ENCODE results near the gene KLF17. TPM values are rescaled to one million over a fixed set of nuclear protein-coding genes. Genes with fewer than 3 reads are reported as not detected.

The KLF17 gene
- total and polyA plus RNA-seq, 10 donors = 0.26 TPM; not detected in 9

DNA sequence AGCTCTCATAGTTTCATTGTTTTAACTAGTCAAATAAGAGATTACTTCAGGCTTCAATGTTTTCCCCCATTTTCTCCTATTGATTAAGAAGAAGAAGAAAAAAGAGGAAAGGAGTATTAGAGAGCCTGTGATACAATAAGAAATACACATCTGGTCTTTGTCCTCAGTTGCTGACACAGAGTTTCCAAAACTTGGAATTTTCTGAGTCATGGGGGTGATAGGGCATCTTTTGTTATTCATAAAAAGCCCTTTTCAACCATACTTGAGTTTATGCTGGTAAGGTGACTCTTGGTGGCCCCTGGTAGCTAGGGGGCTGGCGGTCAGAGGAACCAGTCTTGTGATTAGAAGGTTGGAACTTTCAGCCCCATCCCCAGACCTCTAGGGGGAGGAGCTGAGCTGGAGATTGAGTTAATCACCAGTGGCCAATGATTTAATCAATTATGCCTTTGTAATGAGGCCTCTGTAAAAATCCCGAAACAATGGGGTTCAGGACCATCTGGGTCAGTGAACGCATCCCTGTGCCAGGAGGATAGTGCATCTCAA lies 51.7 kb downstream of the KLF17 start:
- H3K36me3 ChIP-seq = no peaks in the 10 kb centered on the region
- 90 to 100% (median 97%) methylated on average over 3 of the region's 3 CpGs for WGBS, 5 donors
- no peak overlapping the region for H3K4me3 ChIP-seq
- intact Hi-C loops (cut with DNase I; ENCODE audit: low total_unique reads) = no loop called here
- TF ChIP-seq POLR2A (IDR thresholded peaks at IDR 0.05) (no peak), POLR2AphosphoS5 (IDR thresholded peaks at IDR 0.05) (no peak)
- TF ChIP-seq, protein P1, sequence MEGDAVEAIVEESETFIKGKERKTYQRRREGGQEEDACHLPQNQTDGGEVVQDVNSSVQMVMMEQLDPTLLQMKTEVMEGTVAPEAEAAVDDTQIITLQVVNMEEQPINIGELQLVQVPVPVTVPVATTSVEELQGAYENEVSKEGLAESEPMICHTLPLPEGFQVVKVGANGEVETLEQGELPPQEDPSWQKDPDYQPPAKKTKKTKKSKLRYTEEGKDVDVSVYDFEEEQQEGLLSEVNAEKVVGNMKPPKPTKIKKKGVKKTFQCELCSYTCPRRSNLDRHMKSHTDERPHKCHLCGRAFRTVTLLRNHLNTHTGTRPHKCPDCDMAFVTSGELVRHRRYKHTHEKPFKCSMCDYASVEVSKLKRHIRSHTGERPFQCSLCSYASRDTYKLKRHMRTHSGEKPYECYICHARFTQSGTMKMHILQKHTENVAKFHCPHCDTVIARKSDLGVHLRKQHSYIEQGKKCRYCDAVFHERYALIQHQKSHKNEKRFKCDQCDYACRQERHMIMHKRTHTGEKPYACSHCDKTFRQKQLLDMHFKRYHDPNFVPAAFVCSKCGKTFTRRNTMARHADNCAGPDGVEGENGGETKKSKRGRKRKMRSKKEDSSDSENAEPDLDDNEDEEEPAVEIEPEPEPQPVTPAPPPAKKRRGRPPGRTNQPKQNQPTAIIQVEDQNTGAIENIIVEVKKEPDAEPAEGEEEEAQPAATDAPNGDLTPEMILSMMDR (IDR thresholded peaks at IDR 0.05 in 8 of 11, conservative IDR thresholded peaks at IDR 0.05 in 3 of 11) = no peak
- DNase-seq = no peak
- peaks cover 0 to 32% (median 20%) of the 10 kb centered on the region in 8 donors for H3K9me3 ChIP-seq
- no peaks in the 10 kb centered on the region for H3K4me1 ChIP-seq
- H3K27me3 ChIP-seq (replicated peaks in 1 of 7) = peaks cover 0 to 38% (median 0%) of the 10 kb centered on the region in 7 donors
- no peak overlapping the region for H3K27ac ChIP-seq

DNA sequence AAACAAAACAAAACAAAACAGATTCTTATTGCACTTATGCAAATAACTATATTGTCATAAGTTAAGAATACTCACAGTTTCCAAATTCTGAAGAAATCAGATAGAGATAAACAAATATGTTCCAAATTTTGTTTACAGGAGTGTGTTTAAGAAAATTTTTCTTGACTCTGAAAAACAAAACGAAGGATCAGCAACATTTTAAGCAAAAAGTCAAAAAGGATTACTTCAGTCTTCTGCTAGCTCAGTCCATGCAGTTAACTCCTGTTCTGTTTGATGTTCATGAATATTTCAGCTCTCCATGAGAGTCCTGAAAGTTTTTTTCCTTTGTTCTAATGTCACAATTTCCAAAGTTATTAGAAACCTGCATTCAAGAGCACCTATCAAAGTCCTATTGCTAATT lies 56.0 kb downstream of the KLF17 start:
- TF ChIP-seq POLR2A (IDR thresholded peaks at IDR 0.05) (no peak), POLR2AphosphoS5 (IDR thresholded peaks at IDR 0.05) (no peak)
- TF ChIP-seq, protein P1 (IDR thresholded peaks at IDR 0.05 in 8 of 11, conservative IDR thresholded peaks at IDR 0.05 in 3 of 11) = no peak
- no peaks in the 10 kb centered on the region for H3K36me3 ChIP-seq
- 65 to 83% (median 76%) methylated on average over 1 of the region's 1 CpG for WGBS, 5 donors
- H3K27me3 ChIP-seq (replicated peaks in 1 of 7) = peaks cover 0 to 27% (median 0%) of the 10 kb centered on the region in 7 donors
- no peak overlapping the region for H3K4me3 ChIP-seq
- H3K4me1 ChIP-seq = no peaks in the 10 kb centered on the region
- H3K27ac ChIP-seq = no peak overlapping the region
- intact Hi-C loops (cut with DNase I; ENCODE audit: low total_unique reads) = no loop called here
- DNase-seq = no peak
- H3K9me3 ChIP-seq = peaks cover 0 to 30% (median 19%) of the 10 kb centered on the region in 8 donors

Small RNA genes lying within 50 kb of the gene (small RNA-seq; reads per million reads assigned to genes)
- gene AL035417.1 (0 reads per million in 4 donors), gene OOSP1P1 (0 reads per million in 4 donors), gene RF00019 (0 reads per million in 4 donors), gene RN7SL479P (0 reads per million in 4 donors)

Other genes with a start within 250 kb of the KLF17 start
- gene ARTN, start 185.0 kb upstream of the KLF17 start, total RNA-seq = 1 to 10 TPM in 1 of 7 donors, under 1 TPM in 2, not detected in 4; 0.63 to 2.1 (median 0.81) TPM
- gene ARTN, start 185.0 kb upstream of the KLF17 start, polyA plus RNA-seq = 1 to 10 TPM in 1 of 3 donors, under 1 TPM in 2; 0.35 to 1.2 (median 0.52) TPM
- gene IPO13, start 171.9 kb upstream of the KLF17 start, total RNA-seq = 10 to 100 TPM; 18.2 to 27.4 (median 22.6) TPM
- 10 to 100 TPM; 10.5 to 19.4 (median 16.4) TPM for gene IPO13, start 171.9 kb upstream of the KLF17 start, polyA plus RNA-seq
- 10 to 100 TPM; 22.9 to 36.5 (median 26.1) TPM for gene DPH2, start 148.8 kb upstream of the KLF17 start, total RNA-seq
- 10 to 100 TPM; 15.7 to 24.6 (median 17.6) TPM for gene DPH2, start 148.8 kb upstream of the KLF17 start, polyA plus RNA-seq
- gene ATP6V0B, start 143.9 kb upstream of the KLF17 start, total RNA-seq = 100 to 1,000 TPM; 124 to 219 (median 133) TPM
- gene ATP6V0B, start 143.9 kb upstream of the KLF17 start, polyA plus RNA-seq = 100 to 1,000 TPM; 176 to 205 (median 177) TPM
- 10 to 100 TPM; 11.4 to 23.3 (median 13.2) TPM for gene B4GALT2, start 139.6 kb upstream of the KLF17 start, total RNA-seq
- gene B4GALT2, start 139.6 kb upstream of the KLF17 start, polyA plus RNA-seq = 10 to 100 TPM in 1 of 3 donors, 1 to 10 TPM in 2; 7.0 to 13.7 (median 7.7) TPM
- gene CCDC24, start 127.2 kb upstream of the KLF17 start, total RNA-seq = 1 to 10 TPM; 3.3 to 7.0 (median 5.0) TPM
- 10 to 100 TPM in 2 of 3 donors, 1 to 10 TPM in 1; 7.5 to 25.9 (median 14.5) TPM for gene CCDC24, start 127.2 kb upstream of the KLF17 start, polyA plus RNA-seq
- 1 to 10 TPM; 1.1 to 6.1 (median 3.0) TPM for gene SLC6A9, start 87.4 kb upstream of the KLF17 start, total RNA-seq
- gene SLC6A9, start 87.4 kb upstream of the KLF17 start, polyA plus RNA-seq = under 1 TPM; 0.26 to 0.86 (median 0.35) TPM
- gene KLF18, start 22.8 kb downstream of the KLF17 start, total RNA-seq = not detected
- not detected for gene KLF18, start 22.8 kb downstream of the KLF17 start, polyA plus RNA-seq
- 10 to 100 TPM; 37.8 to 57.2 (median 46.7) TPM for gene DMAP1, start 94.7 kb downstream of the KLF17 start, total RNA-seq
- 10 to 100 TPM; 39.7 to 84.6 (median 68.1) TPM for gene DMAP1, start 94.7 kb downstream of the KLF17 start, polyA plus RNA-seq
- gene ERI3, start 236.4 kb downstream of the KLF17 start, total RNA-seq = 10 to 100 TPM; 20.1 to 41.1 (median 26.5) TPM
- 10 to 100 TPM; 25.3 to 29.9 (median 28.0) TPM for gene ERI3, start 236.4 kb downstream of the KLF17 start, polyA plus RNA-seq